ENCODE results near the gene COQ7. TPM values are rescaled to one million over a fixed set of nuclear protein-coding genes. Genes with fewer than 3 reads are reported as not detected.

COQ7 gene
- total RNA-seq, 1 experiment from 2014 or later, result 25.0 TPM

DNA sequence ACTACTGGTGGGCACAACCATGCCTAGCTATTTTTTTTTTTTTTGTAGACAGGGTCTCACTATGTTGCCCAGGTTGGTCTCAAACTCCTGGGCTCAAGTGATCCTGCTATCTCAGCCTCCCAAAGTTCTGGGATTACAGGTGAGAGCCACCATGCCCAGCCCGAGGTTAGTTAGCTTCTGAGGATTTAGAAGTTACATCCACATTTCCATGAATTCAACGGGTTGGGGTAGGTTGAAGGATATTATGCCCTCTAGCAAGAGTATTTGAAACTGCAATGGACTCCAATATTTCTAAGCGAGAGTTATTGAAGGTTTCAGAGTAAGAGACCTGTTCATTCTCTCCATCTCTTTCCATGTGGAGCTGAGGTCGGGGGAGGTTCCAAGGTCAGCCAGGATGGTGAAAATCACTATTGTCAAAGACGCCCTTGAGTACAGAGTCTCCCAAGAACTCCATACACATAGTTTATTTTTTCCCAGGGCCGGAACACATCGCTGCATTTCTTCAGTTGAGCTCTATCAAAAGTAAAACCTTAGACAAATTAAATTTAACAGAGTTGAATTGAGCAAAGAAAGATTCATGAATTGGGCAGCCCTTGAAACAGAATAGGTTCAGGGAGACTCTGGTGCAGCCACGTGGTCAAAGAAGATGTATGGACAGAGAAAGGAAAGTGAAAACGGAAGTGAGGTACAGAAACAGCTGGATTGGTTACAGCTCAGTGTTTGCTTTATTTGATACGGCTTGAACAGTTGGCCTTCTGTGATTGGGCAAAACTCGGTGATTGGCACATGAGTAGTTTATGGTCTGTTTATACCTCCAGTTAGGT lies 27.3 kb downstream of the COQ7 start:
- Histone ChIP-seq H3K4me1 (ENCODE audit: insufficient read depth, low read length) (peaks cover 44% of the 10 kb centered on the region), H3K79me2 (ENCODE audit: low read length) (no peaks in the 10 kb centered on the region), H3F3A (ENCODE audit: low read length, unreplicated experiment) (no peaks in the 10 kb centered on the region), H3K4me2 (ENCODE audit: low read length) (peak overlapping the region; percentile 39; the same call in 1 of the 2 replicates), H4K20me1 (ENCODE audit: low read length) (no peaks in the 10 kb centered on the region), H3K27ac (ENCODE audit: low read length) (peak overlapping the region; percentile 81), H2AFZ (ENCODE audit: low read length) (no peak overlapping the region), H3K9me2 (replicated peaks; ENCODE audit: low read length) (no peaks in the 10 kb centered on the region), H3K36me3 (ENCODE audit: low read depth, low read length) (no peaks in the 10 kb centered on the region), H3K9me3 (ENCODE audit: low read length) (no peaks in the 10 kb centered on the region), H3K9ac (ENCODE audit: low read length) (peak overlapping the region; percentile 56), H3K27me3 (ENCODE audit: low read length) (no peaks in the 10 kb centered on the region), H3K4me3 (ENCODE audit: low read length) (no peak overlapping the region)
- POLR2A ChIA-PET (ENCODE audit: unreplicated experiment), result no interaction called here
- CTCF ChIA-PET, result no interaction called here
- peak; percentile 39 for ATAC-seq
- intact Hi-C loops (cut with micrococcal nuclease), result no loop called here
- no peak for TF ChIP-seq EZH2 (IDR thresholded peaks at IDR 0.05; ENCODE audit: low read length, unreplicated experiment)
- TF ChIP-seq EZH2phosphoT487 (IDR thresholded peaks at IDR 0.05; ENCODE audit: borderline replicate concordance, low read length), result no peak
- TF ChIP-seq, protein P1, sequence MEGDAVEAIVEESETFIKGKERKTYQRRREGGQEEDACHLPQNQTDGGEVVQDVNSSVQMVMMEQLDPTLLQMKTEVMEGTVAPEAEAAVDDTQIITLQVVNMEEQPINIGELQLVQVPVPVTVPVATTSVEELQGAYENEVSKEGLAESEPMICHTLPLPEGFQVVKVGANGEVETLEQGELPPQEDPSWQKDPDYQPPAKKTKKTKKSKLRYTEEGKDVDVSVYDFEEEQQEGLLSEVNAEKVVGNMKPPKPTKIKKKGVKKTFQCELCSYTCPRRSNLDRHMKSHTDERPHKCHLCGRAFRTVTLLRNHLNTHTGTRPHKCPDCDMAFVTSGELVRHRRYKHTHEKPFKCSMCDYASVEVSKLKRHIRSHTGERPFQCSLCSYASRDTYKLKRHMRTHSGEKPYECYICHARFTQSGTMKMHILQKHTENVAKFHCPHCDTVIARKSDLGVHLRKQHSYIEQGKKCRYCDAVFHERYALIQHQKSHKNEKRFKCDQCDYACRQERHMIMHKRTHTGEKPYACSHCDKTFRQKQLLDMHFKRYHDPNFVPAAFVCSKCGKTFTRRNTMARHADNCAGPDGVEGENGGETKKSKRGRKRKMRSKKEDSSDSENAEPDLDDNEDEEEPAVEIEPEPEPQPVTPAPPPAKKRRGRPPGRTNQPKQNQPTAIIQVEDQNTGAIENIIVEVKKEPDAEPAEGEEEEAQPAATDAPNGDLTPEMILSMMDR (conservative IDR thresholded peaks at IDR 0.05; ENCODE audit: low read depth, low read length), result peak; percentile 24; the same call in 1 of the 2 replicates
- BruUV-seq (replicated peaks), result no TSS peak
- peak; percentile 66 for DNase-seq

GRCh38 chr16:19095654-19096053 lies 28.2 kb downstream of the COQ7 start:
- H2AFZ ChIP-seq (ENCODE audit: low read length), result no peak overlapping the region
- ATAC-seq (peak; percentile 33), DNase-seq (peak; percentile 86)
- POLR2A ChIA-PET (ENCODE audit: unreplicated experiment), result interaction anchor here (0.7 kb wide), 1 partner anchor 20 kb away, joined by 16 read pairs; no protein-coding TSS in a partner anchor
- H3K9ac ChIP-seq (ENCODE audit: low read length), result peak overlapping the region; percentile 46
- CTCF ChIA-PET, result no interaction called here
- H3K4me3 ChIP-seq (ENCODE audit: low read length), result no peak overlapping the region
- no peak for TF ChIP-seq EZH2 (IDR thresholded peaks at IDR 0.05; ENCODE audit: low read length, unreplicated experiment)
- TF ChIP-seq, protein P1 (conservative IDR thresholded peaks at IDR 0.05; ENCODE audit: low read depth, low read length), result no peak
- TF ChIP-seq EZH2phosphoT487 (IDR thresholded peaks at IDR 0.05; ENCODE audit: borderline replicate concordance, low read length), result no peak
- no peaks in the 10 kb centered on the region for H3K9me3 ChIP-seq (ENCODE audit: low read length)
- H3K79me2 ChIP-seq (ENCODE audit: low read length), result no peaks in the 10 kb centered on the region
- H3F3A ChIP-seq (ENCODE audit: low read length, unreplicated experiment), result no peaks in the 10 kb centered on the region
- H3K9me2 ChIP-seq (replicated peaks; ENCODE audit: low read length), result no peaks in the 10 kb centered on the region
- no TSS peak for BruUV-seq (replicated peaks)
- H4K20me1 ChIP-seq (ENCODE audit: low read length), result no peaks in the 10 kb centered on the region
- peaks cover 44% of the 10 kb centered on the region for H3K4me1 ChIP-seq (ENCODE audit: insufficient read depth, low read length)
- no peaks in the 10 kb centered on the region for H3K36me3 ChIP-seq (ENCODE audit: low read depth, low read length)
- H3K27me3 ChIP-seq (ENCODE audit: low read length), result no peaks in the 10 kb centered on the region
- intact Hi-C loops (cut with micrococcal nuclease), result no loop called here
- peak overlapping the region; percentile 81 for H3K27ac ChIP-seq (ENCODE audit: low read length)
- H3K4me2 ChIP-seq (ENCODE audit: low read length), result peak overlapping the region; percentile 44; the same call in 1 of the 2 replicates

DNA sequence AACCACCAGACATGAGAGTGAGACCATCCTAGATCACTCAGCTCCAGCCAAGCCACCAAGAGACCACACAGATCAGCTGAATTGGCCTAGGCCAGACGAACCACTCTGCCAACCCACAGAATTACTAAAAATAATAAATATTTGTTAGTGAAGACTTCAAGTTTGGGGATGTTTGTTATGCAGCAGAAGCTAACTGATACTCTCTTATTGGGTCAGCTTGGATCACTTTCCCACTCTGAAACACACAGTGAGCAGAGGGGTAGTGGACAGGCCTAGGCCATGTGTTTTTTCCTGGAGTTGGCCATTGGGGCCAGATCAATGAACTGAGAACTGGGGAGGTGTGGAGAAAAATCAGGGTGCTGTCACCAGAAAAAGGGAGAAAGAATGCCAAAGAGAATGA lies 30.8 kb downstream of the COQ7 start:
- TF ChIP-seq, protein P1 (conservative IDR thresholded peaks at IDR 0.05; ENCODE audit: low read depth, low read length), result no peak
- TF ChIP-seq EZH2phosphoT487 (IDR thresholded peaks at IDR 0.05; ENCODE audit: borderline replicate concordance, low read length) (no peak), EZH2 (IDR thresholded peaks at IDR 0.05; ENCODE audit: low read length, unreplicated experiment) (no peak)
- no peak overlapping the region for H3K9ac ChIP-seq (ENCODE audit: low read length)
- no peak overlapping the region for H3K27ac ChIP-seq (ENCODE audit: low read length)
- H4K20me1 ChIP-seq (ENCODE audit: low read length), result no peaks in the 10 kb centered on the region
- H3K4me1 ChIP-seq (ENCODE audit: insufficient read depth, low read length), result peaks cover 38% of the 10 kb centered on the region
- H3K9me3 ChIP-seq (ENCODE audit: low read length), result no peaks in the 10 kb centered on the region
- no peaks in the 10 kb centered on the region for H3K36me3 ChIP-seq (ENCODE audit: low read depth, low read length)
- H3K9me2 ChIP-seq (replicated peaks; ENCODE audit: low read length), result no peaks in the 10 kb centered on the region
- no peaks in the 10 kb centered on the region for H3K79me2 ChIP-seq (ENCODE audit: low read length)
- BruUV-seq (replicated peaks), result no TSS peak
- H3K4me2 ChIP-seq (ENCODE audit: low read length), result no peak overlapping the region
- DNase-seq (no peak), ATAC-seq (no peak)
- no peak overlapping the region for H2AFZ ChIP-seq (ENCODE audit: low read length)
- ChIA-PET POLR2A (ENCODE audit: unreplicated experiment) (no interaction called here), CTCF (no interaction called here)
- no peaks in the 10 kb centered on the region for H3K27me3 ChIP-seq (ENCODE audit: low read length)
- intact Hi-C loops (cut with micrococcal nuclease), result no loop called here
- H3F3A ChIP-seq (ENCODE audit: low read length, unreplicated experiment), result no peaks in the 10 kb centered on the region
- no peak overlapping the region for H3K4me3 ChIP-seq (ENCODE audit: low read length)
